ENCODE data around the gene GADD45A.

The GADD45A gene

DNA sequence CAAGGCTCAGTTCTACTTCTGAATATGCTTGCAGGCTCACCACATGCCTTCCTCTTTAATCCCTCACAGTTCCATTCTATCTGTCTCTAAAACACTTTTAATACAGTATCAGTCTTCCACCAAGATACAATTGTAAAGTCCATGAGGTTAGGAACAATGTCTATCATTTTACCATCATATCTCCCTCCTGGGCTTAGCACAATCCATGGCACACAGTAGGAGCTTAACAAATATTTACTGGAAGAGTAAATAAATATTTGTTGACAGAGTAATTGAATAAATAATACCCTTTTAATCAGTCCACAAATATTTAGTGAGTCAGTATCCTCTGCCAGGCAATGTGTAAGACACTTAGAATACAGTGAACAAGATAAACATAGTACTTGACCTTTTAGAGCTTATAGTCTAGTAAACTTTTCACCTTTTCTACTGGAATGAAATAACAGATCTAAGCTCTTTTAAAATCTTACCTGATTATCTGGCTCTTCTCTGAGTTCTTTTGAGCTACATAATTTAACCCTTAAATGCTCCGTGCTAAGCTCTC, 12.7 kb upstream of the GADD45A start:
- DNase-seq = no peak

DNA sequence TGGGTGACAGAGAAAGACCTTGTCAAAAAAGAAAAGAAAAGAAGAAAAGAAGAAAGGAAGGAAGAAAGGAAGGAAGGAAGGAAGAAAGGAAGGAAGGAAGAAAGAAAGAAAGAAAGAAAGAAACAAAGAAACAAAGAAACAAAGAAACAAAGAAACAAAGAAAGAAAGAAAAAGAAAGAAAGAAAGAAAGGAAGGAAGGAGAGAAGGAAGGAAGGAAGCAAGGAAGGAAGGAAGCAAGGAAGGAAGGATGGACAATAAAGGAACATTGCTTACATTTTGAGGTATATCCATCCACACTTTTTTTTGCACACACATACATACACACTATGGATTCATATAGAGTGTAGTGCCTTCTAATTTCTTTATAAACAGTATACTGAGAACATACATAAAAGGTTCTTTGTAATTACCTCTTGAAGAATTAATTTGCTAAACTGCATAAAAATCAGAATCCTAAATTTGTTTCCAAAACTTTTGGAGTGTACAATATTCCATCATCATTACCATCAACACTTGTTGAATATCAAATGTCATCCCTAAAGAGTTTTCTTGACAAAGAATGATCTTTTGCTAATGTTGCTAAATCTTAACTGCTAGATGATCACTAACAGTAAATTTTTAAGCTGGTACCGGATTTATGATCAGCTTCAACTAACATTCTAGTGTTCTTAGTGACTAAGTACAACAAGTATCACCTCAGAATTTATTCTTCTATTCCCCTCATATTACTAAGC, 11.4 kb upstream of the GADD45A start:
- DNase-seq = no peak

DNA sequence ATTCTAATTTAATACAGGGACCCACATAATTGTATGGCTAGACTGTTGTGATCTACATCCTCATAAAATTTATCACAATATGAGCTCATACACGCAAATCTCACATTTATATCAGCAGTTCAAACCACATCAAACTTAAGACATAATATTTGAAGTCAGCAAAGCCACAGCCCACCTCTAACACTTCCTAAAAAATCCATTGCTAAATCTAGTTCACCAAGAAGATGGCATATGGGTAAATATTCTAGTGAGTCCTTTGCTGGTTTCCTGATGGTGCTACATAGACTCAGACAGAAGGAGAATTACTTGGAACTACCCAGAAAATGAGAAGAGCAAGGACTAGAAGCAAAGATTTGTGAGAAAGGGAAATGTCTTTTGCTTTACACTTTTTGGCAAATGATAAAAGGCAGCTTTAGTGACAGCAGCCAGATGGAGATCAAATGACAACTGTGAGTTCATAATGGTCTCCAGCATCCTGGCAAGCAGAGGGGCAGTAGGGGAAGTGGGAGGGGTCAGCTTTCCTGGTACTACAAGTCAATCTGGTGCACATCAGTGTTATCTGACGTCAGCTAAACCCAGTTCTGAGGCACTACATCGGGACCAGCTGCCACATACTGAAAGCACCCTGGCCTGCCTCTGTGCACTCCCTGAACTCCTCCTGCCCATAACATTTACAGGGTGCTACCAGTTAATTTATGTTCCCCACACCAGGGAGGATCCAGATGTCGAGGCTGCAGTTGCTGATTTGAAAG, 10.6 kb upstream of the GADD45A start:
- DNase-seq = peak; percentile 90 to 96

DNA sequence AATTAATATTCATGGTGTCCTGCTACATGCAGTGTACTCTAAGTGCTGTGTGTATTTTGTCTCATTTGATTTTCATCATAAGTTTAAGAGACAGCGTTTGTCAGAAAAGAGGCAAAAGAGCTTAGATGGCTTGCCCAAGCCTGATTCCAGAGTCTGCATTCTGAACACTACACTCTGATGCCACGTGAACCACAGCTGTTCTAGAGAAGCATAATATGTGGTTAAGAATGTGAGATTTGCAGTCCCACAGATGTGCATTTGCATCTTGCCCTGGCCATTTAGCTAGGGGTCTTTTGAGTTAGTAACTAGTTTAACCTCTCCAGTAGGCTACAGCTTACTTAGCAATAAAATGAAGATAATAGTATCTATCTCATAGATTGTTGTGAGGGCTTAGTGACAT, 9.2 kb upstream of the GADD45A start:
- peak in 1 of 2 experiments; percentile 71 for DNase-seq

DNA sequence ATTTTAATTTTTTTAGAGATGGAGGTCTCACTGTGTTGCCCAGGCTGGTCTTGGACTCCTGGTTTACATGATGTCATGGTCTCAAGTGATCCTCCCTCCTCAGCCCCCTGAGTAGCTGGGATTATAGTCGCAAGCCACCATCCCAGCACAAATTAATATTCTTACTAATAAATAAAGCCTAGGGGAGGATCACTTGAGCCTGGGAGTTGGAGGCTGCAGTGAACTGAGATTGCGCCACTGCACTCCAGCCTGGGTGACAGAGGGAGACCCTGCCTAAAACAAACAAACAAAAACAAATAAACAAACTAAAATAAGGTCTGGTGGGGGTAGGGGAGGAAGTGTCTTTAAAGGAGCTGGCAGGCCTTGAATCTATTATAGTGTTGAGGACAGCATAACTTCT, 8.7 kb upstream of the GADD45A start:
- DNase-seq = peak; percentile 37 to 42

DNA sequence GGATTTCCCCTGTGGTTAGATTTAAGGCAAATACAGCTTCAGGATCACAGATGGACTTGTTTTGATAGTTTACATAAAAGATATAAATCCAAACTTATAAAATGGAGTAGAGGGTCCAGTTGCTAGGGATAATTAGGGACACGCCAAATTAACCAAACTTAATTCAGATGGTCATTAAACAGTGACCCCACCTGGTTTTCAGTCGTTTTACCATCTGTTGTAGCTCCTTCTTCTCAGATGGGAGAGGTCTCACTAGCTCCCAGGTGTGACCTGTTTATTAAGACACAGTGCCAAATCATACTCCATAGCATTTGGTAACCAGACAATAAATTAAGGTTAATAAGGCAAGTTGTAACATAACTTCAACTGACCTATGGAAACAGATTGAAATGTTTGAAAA, 8.1 kb upstream of the GADD45A start:
- peak; percentile 77 to 85 for DNase-seq

DNA sequence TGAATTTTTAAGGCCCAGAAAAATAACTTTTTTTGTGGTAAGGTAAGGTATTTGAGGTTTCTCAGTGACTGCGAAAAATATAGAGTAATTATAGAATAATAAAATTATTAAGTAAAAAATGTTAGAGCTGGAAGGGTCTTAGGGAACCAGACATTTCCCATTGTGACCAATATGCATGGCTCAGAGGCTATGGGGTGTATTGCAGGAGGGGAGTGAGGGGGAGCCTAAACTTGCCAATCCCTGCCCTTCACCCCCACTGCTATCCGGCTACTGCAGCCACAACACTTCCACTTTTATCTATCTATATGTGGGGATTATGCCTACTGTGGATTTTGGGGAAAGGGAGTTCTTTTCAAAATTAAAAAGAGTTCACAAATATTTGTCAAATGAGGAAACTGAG, 7.6 kb upstream of the GADD45A start:
- no peak for DNase-seq

DNA sequence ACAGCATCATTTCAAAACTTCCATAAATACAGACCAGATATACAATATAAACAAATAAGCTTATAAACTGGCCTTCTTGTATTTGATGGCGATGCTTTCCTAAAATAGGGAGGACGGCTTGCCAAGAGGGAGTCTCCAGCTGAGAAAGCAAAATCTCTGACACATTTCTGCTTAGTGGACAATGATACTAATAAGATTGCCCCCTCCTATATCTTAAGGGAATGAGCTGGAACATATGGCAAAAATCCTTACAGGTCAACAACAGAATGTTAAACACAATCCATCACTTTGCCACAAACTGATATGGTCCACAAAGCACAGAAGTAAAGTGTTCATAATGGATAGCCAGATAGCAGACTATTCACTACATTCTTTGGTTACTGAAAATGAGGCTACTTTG, 7.1 kb upstream of the GADD45A start:
- peak; percentile 31 to 74 for DNase-seq

DNA sequence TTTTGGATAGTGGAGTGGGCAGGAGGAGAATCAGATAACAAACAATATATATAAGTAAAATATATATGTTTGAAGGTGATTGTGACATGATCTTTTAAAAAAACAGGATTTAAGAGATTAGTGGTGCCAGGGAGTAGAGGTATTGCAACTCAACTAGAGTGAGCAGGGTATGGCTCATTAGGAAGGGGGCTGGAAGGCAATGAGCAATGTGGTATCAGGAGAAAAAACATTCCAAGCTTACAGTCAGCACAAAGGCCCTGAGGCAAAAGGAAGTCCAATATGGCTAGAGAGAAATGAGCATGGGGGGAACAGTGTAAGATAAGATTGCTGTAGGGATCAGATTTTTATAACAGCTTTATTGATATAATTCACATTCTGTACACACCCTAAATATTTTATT, 5.3 kb upstream of the GADD45A start:
- no peak for DNase-seq

DNA sequence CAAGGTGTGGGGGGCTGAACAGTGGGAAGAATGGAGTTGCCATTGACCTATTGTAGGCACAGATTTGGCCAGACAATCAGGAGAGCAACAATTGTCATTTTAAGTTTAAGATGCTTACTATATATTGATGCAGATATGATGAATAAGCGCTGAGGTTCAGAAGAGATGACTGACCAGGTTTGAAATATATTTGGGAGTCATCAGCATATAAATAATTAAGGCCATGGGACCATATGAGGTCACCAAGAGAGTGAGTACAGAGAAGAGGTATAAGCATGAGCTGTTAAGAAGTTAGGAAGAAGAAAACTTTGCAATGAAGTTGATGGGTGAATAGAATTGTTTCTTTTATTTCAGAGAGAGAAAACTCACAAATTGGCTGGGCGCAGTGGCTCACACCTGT, 4.5 kb upstream of the GADD45A start:
- no peak for DNase-seq

DNA sequence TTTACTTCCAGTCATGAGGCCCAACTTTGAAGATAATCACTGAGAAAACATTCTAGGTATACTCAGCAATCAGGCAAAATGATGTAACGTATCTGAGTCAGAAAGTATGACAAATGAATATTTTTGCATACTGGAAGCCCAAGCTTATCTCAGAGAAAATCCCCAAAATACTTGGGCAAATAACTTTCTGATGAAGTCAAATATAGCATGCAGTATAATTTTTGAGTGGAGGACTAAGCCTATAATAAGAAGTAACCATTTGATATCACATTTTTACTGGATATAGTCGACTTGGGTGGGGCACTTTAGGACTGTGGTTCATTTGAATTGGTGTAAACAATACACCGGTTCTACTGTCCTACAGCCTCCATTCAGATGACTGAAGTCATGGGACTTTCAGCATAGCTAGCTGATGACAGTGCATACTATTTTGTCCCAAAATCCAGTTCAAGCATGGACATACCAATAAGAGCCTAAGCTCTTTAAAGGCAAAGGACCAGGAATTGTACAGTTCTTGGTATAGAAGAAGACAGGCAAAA, 2.3 kb upstream of the GADD45A start:
- no peak for DNase-seq

DNA sequence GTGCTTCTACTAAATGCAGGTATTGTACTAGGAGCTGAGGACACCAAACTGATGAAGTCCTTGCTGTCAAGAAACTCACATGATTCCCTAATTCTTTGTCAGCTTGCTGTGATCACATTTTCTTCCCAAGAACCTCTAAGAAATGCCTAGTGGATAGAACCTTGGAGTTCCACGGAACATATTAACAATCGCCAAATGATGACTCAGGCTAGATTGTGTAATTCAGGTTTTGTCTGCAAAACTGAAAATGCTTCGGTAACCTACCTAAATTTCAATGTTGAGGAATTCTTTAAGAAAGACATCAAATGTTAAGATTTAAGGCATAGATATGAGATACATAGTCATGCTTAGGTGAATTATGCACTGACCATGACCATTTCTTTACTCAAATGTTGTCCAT, 1.7 kb upstream of the GADD45A start:
- no peak for DNase-seq

DNA sequence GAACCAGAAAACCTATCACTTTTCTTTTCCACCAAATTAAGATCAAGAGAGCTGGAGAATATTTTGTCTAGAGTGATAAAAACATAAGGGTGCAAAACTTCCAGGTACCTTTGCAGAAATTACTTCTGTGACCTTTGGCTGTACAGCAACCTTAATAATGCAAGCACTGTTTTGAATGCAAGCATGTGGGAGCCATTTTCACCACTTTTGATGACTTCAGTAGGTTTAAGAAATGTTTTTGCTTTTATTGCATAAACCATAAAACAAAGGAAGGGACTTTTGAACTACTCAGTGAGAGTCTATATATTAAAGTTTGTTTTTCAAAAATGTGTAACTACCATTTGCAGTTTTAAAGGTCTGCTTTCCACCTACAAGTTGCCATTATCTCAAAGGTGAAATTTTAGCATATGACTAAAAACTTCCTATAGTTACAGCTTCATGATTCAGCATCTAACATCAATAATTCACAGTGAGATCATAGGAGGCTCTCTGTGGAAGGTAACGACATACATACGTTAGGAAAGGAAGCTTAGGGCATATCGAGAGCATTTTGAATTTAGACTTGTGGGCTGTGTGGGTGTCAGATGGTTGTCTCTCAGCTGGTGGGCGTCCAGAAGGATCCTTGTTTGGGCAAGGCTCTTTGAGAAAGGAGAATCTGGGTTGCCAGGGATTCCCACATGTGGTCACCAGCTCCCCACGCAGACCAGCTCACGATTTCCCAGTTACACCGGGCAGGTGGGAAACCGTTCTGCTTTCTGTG, 1.1 kb upstream of the GADD45A start:
- DNase-seq = peak in 1 of 2 experiments; percentile 19

DNA sequence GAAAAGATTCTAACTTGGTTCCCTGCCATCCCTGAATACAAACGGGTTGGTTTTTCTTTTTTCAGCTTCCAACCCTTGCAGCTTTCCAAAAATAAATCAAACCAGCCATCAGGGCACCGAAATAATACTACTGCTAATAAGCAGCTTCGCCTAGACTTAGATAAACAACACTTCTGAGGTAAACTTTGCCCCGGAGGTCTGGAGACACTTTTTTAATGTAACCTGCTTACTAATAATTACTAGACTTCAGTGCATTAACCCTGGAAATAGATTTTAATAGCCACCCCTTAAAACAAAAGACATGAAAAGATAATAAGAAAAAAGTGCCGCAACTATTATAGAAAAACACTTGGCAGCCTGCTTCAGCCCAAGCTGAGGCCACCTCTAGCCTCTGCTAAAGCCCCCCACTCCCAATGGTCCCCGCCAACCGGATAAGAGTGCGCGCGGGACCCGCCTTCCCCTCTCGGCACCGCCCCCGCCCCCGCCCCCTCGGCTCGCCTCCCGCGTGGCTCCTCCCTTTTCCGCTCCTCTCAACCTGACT, 405 bp upstream of the GADD45A start:
- no peak for DNase-seq

DNA sequence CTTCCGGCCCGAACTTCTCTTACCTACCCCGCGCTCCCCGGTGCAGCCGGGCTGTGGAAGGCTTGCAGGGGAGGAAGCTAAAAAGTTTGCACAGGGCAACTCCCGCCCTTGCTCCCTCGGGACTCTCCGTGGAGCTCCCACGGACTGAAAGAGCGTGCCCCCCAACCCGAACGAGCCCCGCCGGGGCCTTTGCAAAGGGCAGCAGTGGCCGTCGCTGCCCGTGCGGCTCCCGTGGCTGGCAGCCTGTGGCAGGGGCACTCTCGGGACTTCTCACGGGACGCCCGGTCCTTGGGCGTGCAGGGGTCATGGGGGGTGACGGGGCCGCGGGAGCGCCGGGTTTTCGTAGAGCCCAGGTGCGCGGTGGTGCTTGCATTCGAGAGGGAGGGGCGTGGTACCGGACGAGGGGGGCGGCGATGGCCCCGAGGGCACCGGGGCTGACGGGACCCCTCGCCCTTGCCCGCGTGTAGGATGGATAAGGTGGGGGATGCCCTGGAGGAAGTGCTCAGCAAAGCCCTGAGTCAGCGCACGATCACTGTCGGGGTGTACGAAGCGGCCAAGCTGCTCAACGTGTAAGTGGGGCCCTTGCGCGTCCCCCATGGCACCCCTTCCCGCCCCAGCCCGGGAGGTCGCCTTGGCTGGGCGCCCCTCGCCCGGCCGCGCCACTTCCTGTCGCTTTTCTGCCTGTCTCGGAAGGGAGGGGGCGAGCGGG, 711 bp downstream of the GADD45A start:
- peak in 1 of 2 experiments; percentile 54 for DNase-seq

DNA sequence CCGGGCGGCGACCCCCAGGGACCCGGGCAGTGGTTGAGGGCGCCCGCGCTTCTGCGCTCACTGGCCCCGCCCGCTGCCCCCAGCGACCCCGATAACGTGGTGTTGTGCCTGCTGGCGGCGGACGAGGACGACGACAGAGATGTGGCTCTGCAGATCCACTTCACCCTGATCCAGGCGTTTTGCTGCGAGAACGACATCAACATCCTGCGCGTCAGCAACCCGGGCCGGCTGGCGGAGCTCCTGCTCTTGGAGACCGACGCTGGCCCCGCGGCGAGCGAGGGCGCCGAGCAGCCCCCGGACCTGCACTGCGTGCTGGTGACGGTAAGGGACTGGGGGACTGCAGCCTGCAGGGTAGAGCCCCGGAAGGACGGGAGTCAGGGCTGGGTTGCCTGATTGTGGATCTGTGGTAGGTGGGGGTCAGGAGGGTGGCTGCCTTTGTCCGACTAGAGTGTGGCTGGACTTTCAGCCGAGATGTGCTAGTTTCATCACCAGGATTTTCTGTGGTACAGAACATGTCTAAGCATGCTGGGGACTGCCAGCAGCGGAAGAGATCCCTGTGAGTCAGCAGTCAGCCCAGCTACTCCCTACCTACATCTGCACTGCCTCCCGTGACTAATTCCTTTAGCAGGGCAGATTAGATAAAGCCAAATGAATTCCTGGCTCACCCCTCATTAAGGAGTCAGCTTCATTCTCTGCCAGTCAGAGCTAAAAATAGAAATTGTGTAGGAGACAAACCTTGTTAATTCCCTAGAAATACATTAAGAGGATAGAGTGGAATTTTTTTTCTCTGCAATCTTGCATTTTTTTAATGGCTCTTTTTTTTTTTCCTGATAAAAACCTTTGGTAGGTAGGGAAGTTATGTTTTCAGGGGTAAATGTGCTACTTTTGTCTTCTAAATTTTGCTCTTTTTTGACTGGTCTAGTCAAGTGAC, 1.5 kb downstream of the GADD45A start:
- DNase-seq = peak; percentile 58 to 82

DNA sequence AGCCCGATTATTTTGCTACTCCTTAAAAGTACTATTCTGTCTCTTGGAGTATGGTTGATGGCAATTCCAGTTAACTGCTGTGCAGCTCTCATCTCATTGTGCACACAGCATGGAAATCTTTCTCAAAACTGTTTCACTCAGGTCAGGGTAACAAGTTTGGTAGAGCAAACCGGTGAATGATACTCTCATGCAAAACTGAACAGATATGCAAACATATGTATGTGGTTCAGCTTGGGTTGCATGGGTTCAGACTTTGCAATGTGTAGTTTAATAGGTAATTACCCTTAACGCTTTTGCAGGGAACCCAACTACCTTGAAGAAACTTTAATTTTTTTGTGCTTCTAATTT, 2.2 kb downstream of the GADD45A start:
- no peak for DNase-seq

DNA sequence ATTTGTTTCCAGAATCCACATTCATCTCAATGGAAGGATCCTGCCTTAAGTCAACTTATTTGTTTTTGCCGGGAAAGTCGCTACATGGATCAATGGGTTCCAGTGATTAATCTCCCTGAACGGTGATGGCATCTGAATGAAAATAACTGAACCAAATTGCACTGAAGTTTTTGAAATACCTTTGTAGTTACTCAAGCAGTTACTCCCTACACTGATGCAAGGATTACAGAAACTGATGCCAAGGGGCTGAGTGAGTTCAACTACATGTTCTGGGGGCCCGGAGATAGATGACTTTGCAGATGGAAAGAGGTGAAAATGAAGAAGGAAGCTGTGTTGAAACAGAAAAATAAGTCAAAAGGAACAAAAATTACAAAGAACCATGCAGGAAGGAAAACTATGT, 2.6 kb downstream of the GADD45A start:
- no peak for DNase-seq

DNA sequence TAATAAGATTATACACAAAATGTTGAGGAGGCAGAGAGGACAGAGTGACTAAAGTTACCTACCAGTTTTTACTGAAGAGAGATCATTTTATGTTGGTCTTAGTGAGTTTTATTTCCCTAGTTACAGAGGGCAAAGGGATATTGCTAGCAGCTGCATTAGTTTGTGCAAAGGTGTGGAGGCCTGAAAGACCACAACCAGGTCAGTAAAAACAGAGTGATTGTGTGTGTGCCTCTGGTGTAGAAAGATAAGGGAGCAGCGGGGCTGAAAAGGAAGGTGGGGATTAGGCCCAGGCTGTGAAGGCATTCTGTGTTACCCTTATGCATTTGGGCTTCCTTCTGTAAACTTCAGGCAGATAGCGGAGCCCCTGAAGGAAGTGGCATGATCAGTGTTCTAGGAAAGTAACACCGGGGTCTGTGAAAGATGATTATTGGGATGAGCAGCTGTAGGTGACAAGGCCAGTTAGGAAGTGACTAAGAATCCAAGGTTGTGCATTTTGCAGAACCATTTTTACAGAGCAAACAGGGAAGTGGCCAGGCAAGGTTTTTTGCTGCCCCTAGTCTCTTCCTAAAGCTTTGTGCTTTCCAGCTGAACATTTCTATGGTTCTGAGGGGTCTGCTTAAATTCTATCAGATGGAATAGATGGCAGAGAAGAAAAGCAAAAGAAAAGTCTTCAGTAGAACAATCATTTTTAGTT, 3.7 kb downstream of the GADD45A start:
- DNase-seq = no peak

DNA sequence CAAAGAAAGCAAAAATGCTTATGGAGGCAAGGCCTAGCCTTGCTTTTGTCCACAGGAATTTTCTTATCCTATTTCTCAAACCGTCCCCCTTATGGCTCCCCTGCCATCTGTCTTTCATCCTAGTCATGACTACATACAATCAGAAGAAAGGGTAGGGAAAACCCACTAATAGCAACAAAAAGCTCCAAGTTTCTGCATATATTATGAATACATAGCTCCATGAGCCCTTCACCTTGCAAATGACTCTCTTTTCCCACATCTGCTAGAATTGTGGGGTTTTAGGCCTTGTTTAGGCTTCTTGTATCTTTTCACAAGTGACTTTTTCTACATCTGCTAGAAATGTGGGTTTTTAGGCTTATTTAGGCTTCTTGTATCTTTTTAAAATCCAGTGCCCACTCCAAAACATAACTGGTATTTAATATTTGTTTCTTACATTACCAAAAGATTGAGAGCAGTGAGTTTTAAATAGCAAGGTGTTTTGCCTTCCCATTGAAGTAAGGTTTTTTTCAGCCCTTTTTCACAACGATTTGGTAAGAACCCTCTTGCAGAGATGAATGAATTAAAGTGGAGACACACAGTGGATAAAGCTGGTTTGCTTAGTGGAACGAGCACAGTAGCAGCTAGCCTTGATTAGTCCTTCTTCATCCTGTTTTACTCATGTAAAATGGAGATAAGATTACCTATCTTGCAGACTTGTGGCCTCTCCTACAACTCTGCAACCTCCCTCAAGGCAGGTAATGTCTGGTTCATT, 4.4 kb downstream of the GADD45A start:
- DNase-seq = peak in 1 of 2 experiments; percentile 5

All from NCI-H524 (cell line).